H1 (cell line): Measurements from ENCODE around the gene AKAP9. TPM values are rescaled to one million over a fixed set of nuclear protein-coding genes. Genes with fewer than 3 reads are reported as not detected.

Experiments used
- CTCF ChIA-PET: fragments of 300-600 bp; sonication (Branson Sonifier 250); formaldehyde crosslinking; loops from one replicate; lab custom pipeline; 2021; ENCODE audit not compliant: partially characterized antibody; lab: Charles Lee
- POLR2A ChIA-PET: fragments of 300-600 bp; sonication (Branson Sonifier 250); formaldehyde crosslinking; loops from one replicate; lab custom pipeline; 2021; ENCODE audit warnings: inconsistent platforms; ENCODE audit not compliant: partially characterized antibody; lab: Charles Lee
- DNase-seq, 2 experiments: peaks; one replicate each; pipeline versions ENCODE4 v3.0.0 to v3.0.0-alpha.2; 2010 to 2022; ENCODE audit warnings: low spot score in 2 of 2, low read depth in 1 of 2, mixed read lengths in 1 of 2
- FAIRE-seq: peaks from 2 replicates; lab custom pipeline; 2011; peaks lifted over from hg19 to GRCh38; lab: Jason Lieb, UNC
- H2AFZ ChIP-seq: 2 replicates; pipeline ENCODE4 v1.8.1; 2012; ENCODE audit warnings: low read length, inconsistent platforms
- H2AK5ac ChIP-seq: 2 replicates; pipeline ENCODE4 v1.6.1; 2013; ENCODE audit warnings: low read depth, low read length
- H2BK120ac ChIP-seq: replicated peaks from 2 replicates; pipeline ENCODE3; 2013; ENCODE audit warnings: low read depth, low read length, inconsistent platforms
- H2BK12ac ChIP-seq: 2 replicates; pipeline ENCODE4 v1.6.1; 2013; ENCODE audit warnings: low read depth, low read length
- H2BK15ac ChIP-seq: 2 replicates; pipeline ENCODE4 v1.6.1; 2013; ENCODE audit warnings: low read length
- H2BK20ac ChIP-seq: 2 replicates; pipeline ENCODE4 v1.6.1; 2013; ENCODE audit warnings: low read length
- H2BK5ac ChIP-seq: 2 replicates; pipeline ENCODE4 v1.6.1; 2013; ENCODE audit warnings: low read depth, low read length
- H3K14ac ChIP-seq: 2 replicates; pipeline ENCODE4 v1.6.1; 2013; ENCODE audit warnings: inconsistent platforms; ENCODE audit not compliant: insufficient read length
- H3K18ac ChIP-seq: 2 replicates; pipeline ENCODE4 v1.6.1; 2013; ENCODE audit warnings: low read length; ENCODE audit errors: extremely low read depth
- H3K23ac ChIP-seq: 2 replicates; pipeline ENCODE4 v1.6.1; 2013; ENCODE audit warnings: inconsistent platforms; ENCODE audit not compliant: insufficient read length
- H3K23me2 ChIP-seq: 2 replicates; pipeline ENCODE4 v1.6.1; 2013; ENCODE audit warnings: low read depth, low read length
- H3K27ac ChIP-seq: 2 replicates; pipeline ENCODE4 v1.6.1; 2011; ENCODE audit warnings: low read depth, low read length, inconsistent platforms
- H3K27me3 ChIP-seq, 4 experiments: replicated peaks in 1 of 4; 1 replicate in 1 of 4; 2 replicates in 3 of 4; pipeline versions ENCODE4 v1.6.1 to v1.8.1; 2011 to 2013; ENCODE audit warnings: low read length in 3 of 4, mild to moderate bottlenecking in 3 of 4, inconsistent platforms in 2 of 4, mixed read lengths in 2 of 4, moderate library complexity in 1 of 4; ENCODE audit not compliant: control insufficient read depth in 3 of 4, insufficient read depth in 3 of 4; ENCODE audit errors: extremely low read depth in 1 of 4
- H3K36me3 ChIP-seq, 4 experiments: 2 replicates each; pipeline versions ENCODE4 v1.6.1 to v1.8.1; 2011 to 2013; ENCODE audit warnings: mild to moderate bottlenecking in 4 of 4, low read length in 3 of 4, moderate library complexity in 2 of 4, control low read depth in 1 of 4, inconsistent platforms in 1 of 4; ENCODE audit not compliant: insufficient read depth in 4 of 4, control insufficient read depth in 2 of 4
- H3K4ac ChIP-seq: replicated peaks from 2 replicates; pipeline ENCODE3; 2013; ENCODE audit warnings: low read length, low read depth, mixed read lengths, inconsistent platforms; ENCODE audit not compliant: insufficient read length
- H3K4me1 ChIP-seq, 4 experiments: replicated peaks in 1 of 4; 1 replicate in 1 of 4; 2 replicates in 3 of 4; pipeline versions ENCODE4 v1.6.1 to v1.8.1; 2011 to 2013; ENCODE audit warnings: low read length in 3 of 4, inconsistent platforms in 2 of 4, mixed read lengths in 1 of 4; ENCODE audit not compliant: insufficient read depth in 4 of 4, control insufficient read depth in 3 of 4
- H3K4me2 ChIP-seq, 2 experiments: 2 replicates each; pipeline versions ENCODE4 v1.6.1 to v1.8.1; 2011 to 2013; ENCODE audit warnings: low read depth in 2 of 2, low read length in 2 of 2, control low read depth in 1 of 2, inconsistent platforms in 1 of 2, mild to moderate bottlenecking in 1 of 2; ENCODE audit not compliant: insufficient read depth in 1 of 2
- H3K4me3 ChIP-seq, 4 experiments: fragments of 200-600, 300-600 bp in 1 of 4; sonication (generic), shearing (Covaris generic), sonication (Bioruptor Twin) in 1 of 4; 2 replicates each; pipeline versions ENCODE4 v1.5.1 to v1.8.1; 2011 to 2016; ENCODE audit warnings: low read length in 4 of 4, low read depth in 3 of 4, control low read depth in 2 of 4, inconsistent platforms in 2 of 4, mild to moderate bottlenecking in 2 of 4, mixed read lengths in 1 of 4, moderate library complexity in 1 of 4; ENCODE audit not compliant: insufficient read depth in 2 of 4; ENCODE audit errors: extremely low read depth in 1 of 4
- H3K56ac ChIP-seq: replicated peaks from 2 replicates; pipeline ENCODE3; 2013; ENCODE audit warnings: low read depth, mild to moderate bottlenecking, mixed read lengths, low read length, inconsistent platforms; ENCODE audit not compliant: insufficient read length
- H3K79me1 ChIP-seq: 2 replicates; pipeline ENCODE4 v1.6.1; 2013; ENCODE audit warnings: low read depth, low read length, control low read depth
- H3K79me2 ChIP-seq, 2 experiments: 2 replicates each; pipeline versions ENCODE4 v1.6.1 to v1.8.1; 2012 to 2013; ENCODE audit warnings: low read length in 2 of 2, mild to moderate bottlenecking in 2 of 2, inconsistent platforms in 1 of 2; ENCODE audit not compliant: insufficient read depth in 2 of 2, control insufficient read depth in 1 of 2
- H3K9ac ChIP-seq, 4 experiments: replicated peaks in 1 of 4; 1 replicate in 1 of 4; 2 replicates in 3 of 4; pipeline versions ENCODE4 v1.6.1 to v1.8.1; 2011 to 2013; ENCODE audit warnings: low read depth in 3 of 4, low read length in 3 of 4, control low read depth in 2 of 4, mild to moderate bottlenecking in 2 of 4, moderate library complexity in 2 of 4, inconsistent platforms in 1 of 4; ENCODE audit errors: extremely low read depth in 1 of 4
- H3K9me3 ChIP-seq, 2 experiments: 2 replicates each; pipeline versions ENCODE4 v1.6.1 to v1.8.1; 2012 to 2013; ENCODE audit warnings: mild to moderate bottlenecking in 2 of 2, moderate library complexity in 2 of 2, control low read depth in 1 of 2, inconsistent platforms in 1 of 2, low read depth in 1 of 2, low read length in 1 of 2, mixed read lengths in 1 of 2; ENCODE audit not compliant: insufficient read depth in 2 of 2
- H4K20me1 ChIP-seq, 2 experiments: replicated peaks in 1 of 2; 2 replicates each; pipeline versions ENCODE3 to v1.8.1; 2011 to 2013; ENCODE audit warnings: inconsistent platforms in 2 of 2, low read length in 2 of 2, mild to moderate bottlenecking in 1 of 2; ENCODE audit not compliant: insufficient read depth in 2 of 2, control insufficient read depth in 1 of 2
- H4K5ac ChIP-seq: 2 replicates; pipeline ENCODE4 v1.6.1; 2013; ENCODE audit warnings: low read length, low read depth, mixed read lengths, inconsistent platforms; ENCODE audit not compliant: insufficient read length
- H4K8ac ChIP-seq: 2 replicates; pipeline ENCODE4 v1.8.0; 2013; ENCODE audit warnings: mild to moderate bottlenecking, moderate library complexity, low read length, inconsistent platforms; ENCODE audit not compliant: insufficient read depth; ENCODE audit errors: extremely low read depth
- H4K91ac ChIP-seq: replicated peaks from 2 replicates; pipeline ENCODE3; 2013; ENCODE audit warnings: low read length, mixed read lengths, inconsistent platforms; ENCODE audit not compliant: insufficient read length
- BACH1 ChIP-seq: IDR thresholded peaks from 2 replicates; pipeline ENCODE4 v1.6.1; 2012; ENCODE audit warnings: low read length, improper control_type of control experiment
- BCL11A ChIP-seq, 2 experiments: IDR thresholded peaks; one replicate each; pipeline ENCODE4 v1.6.1; 2011; ENCODE audit warnings: low read depth in 2 of 2, low read length in 2 of 2, mild to moderate bottlenecking in 2 of 2
- BRCA1 ChIP-seq: IDR thresholded peaks from 2 replicates; pipeline ENCODE4 v1.6.1; 2012; ENCODE audit warnings: low read depth, low read length, improper control_type of control experiment
- CHD1 ChIP-seq: IDR thresholded peaks from 2 replicates; pipeline ENCODE4 v1.6.1; 2012; ENCODE audit warnings: low read depth, low read length, improper control_type of control experiment
- CHD2 ChIP-seq: IDR thresholded peaks from 2 replicates; pipeline ENCODE4 v1.6.1; 2012; ENCODE audit warnings: low read length, improper control_type of control experiment
- CREB1 ChIP-seq: IDR thresholded peaks from 2 replicates; pipeline ENCODE4 v1.6.1; 2012; ENCODE audit warnings: inconsistent platforms
- CTBP2 ChIP-seq: IDR thresholded peaks from 2 replicates; pipeline ENCODE4 v1.7.0; 2011; ENCODE audit warnings: borderline replicate concordance, mild to moderate bottlenecking, moderate library complexity, mixed read lengths, low read length; ENCODE audit not compliant: insufficient read depth, insufficient read length
- MAFK ChIP-seq: IDR thresholded peaks from 2 replicates; pipeline ENCODE4 v1.6.1; 2012; ENCODE audit warnings: low read depth, mild to moderate bottlenecking, improper control_type of control experiment, low read length
- NRF1 ChIP-seq: IDR thresholded peaks from 2 replicates; pipeline ENCODE4 v1.6.1; 2011; ENCODE audit warnings: mild to moderate bottlenecking, low read depth, low read length, improper control_type of control experiment
- PHF8 ChIP-seq: fragments of 200-600 bp; sonication (generic); conservative IDR thresholded peaks from 2 replicates; pipeline ENCODE4 v1.7.1; 2012; ENCODE audit warnings: low read depth, mild to moderate bottlenecking, inconsistent platforms, low read length, moderate library complexity
- RBBP5 ChIP-seq: IDR thresholded peaks from 2 replicates; pipeline ENCODE4 v1.7.1; 2012; ENCODE audit warnings: low read depth, mild to moderate bottlenecking, inconsistent platforms, low read length, moderate library complexity, borderline replicate concordance
- RFX5 ChIP-seq: IDR thresholded peaks from 2 replicates; pipeline ENCODE4 v1.6.1; 2011; ENCODE audit warnings: low read depth, low read length, improper control_type of control experiment, borderline replicate concordance
- SP1 ChIP-seq: IDR thresholded peaks from 2 replicates; pipeline ENCODE4 v1.6.1; 2011; ENCODE audit warnings: low read depth, low read length
- polyA plus RNA-seq, 7 experiments: library from polyadenylated mRNA; depleted of rRNA in 3 of 7; stranded (reverse) in 5 of 7; unstranded in 2 of 7; fragments of >200 nt in 5 of 7; fragments of 200-250 nt in 2 of 7; gene quantifications; 1 replicate in 5 of 7; 2 replicates in 1 of 7; 4 replicates in 1 of 7; pipeline versions ENCODE4 v1.2.1 to v1.2.3, GENCODE V29; 2011 to 2013; ENCODE audit warnings: missing spikeins in 2 of 7, mixed read lengths in 2 of 7
- total RNA-seq: library from RNA; stranded (reverse); fragmentation: NEBNext Ultra II Directional; extraction: Animal tissue kit (Norgen Biotek cat#: 25700); gene quantifications from 2 replicates; pipeline ENCODE4 v1.2.1, GENCODE V29; 2021
- TF ChIP-seq, protein P1 (sequence below), 3 experiments: IDR thresholded peaks; 1 replicate in 2 of 3; 2 replicates in 1 of 3; pipeline versions ENCODE4 v1.5.1 to v1.6.1; 2011; ENCODE audit warnings: low read length in 3 of 3, mild to moderate bottlenecking in 3 of 3, inconsistent platforms in 2 of 3, low read depth in 1 of 3, moderate library complexity in 1 of 3; ENCODE audit not compliant: insufficient read depth in 1 of 3; ENCODE audit errors: control extremely low read depth in 1 of 3

AKAP9 gene
- total and polyA plus RNA-seq, 2 of the 8 experiments (the other 6 are each of a cell fraction or from before 2014, with no cell fraction given) = 6.2 to 26.3 TPM

DNA sequence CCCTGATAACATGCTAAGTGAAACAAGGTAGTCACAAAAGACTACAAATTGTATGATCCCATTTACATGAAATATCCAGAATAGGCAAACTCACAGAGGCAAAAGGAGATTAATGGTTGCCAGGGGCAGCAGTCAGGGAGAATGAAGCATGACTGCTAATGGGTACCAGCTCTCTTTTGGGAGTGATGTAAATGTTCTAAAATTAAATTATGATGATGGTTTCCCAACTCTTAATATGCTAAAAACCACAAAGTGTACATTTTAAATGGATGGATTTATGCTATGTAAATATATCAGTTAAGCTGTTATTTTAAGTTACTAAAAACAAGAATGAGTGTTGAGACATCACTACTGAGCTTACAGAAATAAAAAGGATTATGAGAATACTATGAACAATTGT, 181.0 kb downstream of the AKAP9 start:
- H2BK20ac ChIP-seq = no peak overlapping the region
- H2AFZ ChIP-seq = no peak overlapping the region
- H3K79me2 ChIP-seq = peaks cover 0 to 49% of the 10 kb centered on the region in 2 experiments; a peak in 2 of 4 replicates
- no peak overlapping the region for H3K18ac ChIP-seq
- no peak overlapping the region for H3K4ac ChIP-seq
- H2BK120ac ChIP-seq = no peak overlapping the region
- H4K8ac ChIP-seq = no peak overlapping the region
- peaks cover 4 to 10% of the 10 kb centered on the region in 2 experiments for H4K20me1 ChIP-seq
- CTCF ChIA-PET = no interaction called here
- no peak overlapping the region for H2BK12ac ChIP-seq
- no peak overlapping the region for H2AK5ac ChIP-seq
- H3K4me1 ChIP-seq = no peaks in the 10 kb centered on the region
- H3K27me3 ChIP-seq = no peaks in the 10 kb centered on the region
- H3K23me2 ChIP-seq = no peaks in the 10 kb centered on the region
- no peak overlapping the region for H3K27ac ChIP-seq
- H3K4me3 ChIP-seq = no peak overlapping the region
- FAIRE-seq (no peak), DNase-seq (no peak)
- H3K56ac ChIP-seq = no peak overlapping the region
- H2BK15ac ChIP-seq = no peak overlapping the region
- H2BK5ac ChIP-seq = no peak overlapping the region
- H3K9me3 ChIP-seq = no peaks in the 10 kb centered on the region
- POLR2A ChIA-PET = no interaction called here
- H3K36me3 ChIP-seq = peaks cover 9 to 63% (median 37%) of the 10 kb centered on the region in 4 experiments; a peak in 7 of 8 replicates
- no peak overlapping the region for H3K23ac ChIP-seq
- no peak overlapping the region for H4K5ac ChIP-seq
- H3K14ac ChIP-seq = no peak overlapping the region
- no peak overlapping the region for H3K4me2 ChIP-seq
- H3K9ac ChIP-seq = no peak overlapping the region
- no peak overlapping the region for H4K91ac ChIP-seq
- H3K79me1 ChIP-seq = peaks cover 2% of the 10 kb centered on the region; the same call in 1 of the 2 replicates
- no peak for TF ChIP-seq BCL11A (IDR thresholded peaks at IDR 0.05; ENCODE audit: low read depth in 2 of 2, low read length in 2 of 2)
- TF ChIP-seq, protein P1, sequence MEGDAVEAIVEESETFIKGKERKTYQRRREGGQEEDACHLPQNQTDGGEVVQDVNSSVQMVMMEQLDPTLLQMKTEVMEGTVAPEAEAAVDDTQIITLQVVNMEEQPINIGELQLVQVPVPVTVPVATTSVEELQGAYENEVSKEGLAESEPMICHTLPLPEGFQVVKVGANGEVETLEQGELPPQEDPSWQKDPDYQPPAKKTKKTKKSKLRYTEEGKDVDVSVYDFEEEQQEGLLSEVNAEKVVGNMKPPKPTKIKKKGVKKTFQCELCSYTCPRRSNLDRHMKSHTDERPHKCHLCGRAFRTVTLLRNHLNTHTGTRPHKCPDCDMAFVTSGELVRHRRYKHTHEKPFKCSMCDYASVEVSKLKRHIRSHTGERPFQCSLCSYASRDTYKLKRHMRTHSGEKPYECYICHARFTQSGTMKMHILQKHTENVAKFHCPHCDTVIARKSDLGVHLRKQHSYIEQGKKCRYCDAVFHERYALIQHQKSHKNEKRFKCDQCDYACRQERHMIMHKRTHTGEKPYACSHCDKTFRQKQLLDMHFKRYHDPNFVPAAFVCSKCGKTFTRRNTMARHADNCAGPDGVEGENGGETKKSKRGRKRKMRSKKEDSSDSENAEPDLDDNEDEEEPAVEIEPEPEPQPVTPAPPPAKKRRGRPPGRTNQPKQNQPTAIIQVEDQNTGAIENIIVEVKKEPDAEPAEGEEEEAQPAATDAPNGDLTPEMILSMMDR (IDR thresholded peaks at IDR 0.05; ENCODE audit: control extremely low read depth in 1 of 3, insufficient read depth in 1 of 3, low read depth in 1 of 3, low read length in 3 of 3) = no peak
- TF ChIP-seq BRCA1 = no peak
- TF ChIP-seq RBBP5 = no peak
- TF ChIP-seq CREB1 = no peak
- no peak for TF ChIP-seq MAFK
- no peak for TF ChIP-seq RFX5
- TF ChIP-seq SP1 = no peak
- no peak for TF ChIP-seq CTBP2
- no peak for TF ChIP-seq PHF8
- no peak for TF ChIP-seq BACH1
- no peak for TF ChIP-seq CHD1
- TF ChIP-seq CHD2 = no peak
- no peak for TF ChIP-seq NRF1
